HepG2 (cell line): Measurements from ENCODE around the gene RMI2. TPM values are rescaled to one million over a fixed set of nuclear protein-coding genes. Genes with fewer than 3 reads are reported as not detected.
A peak's percentile ranks its signal among the peaks of the same experiment; 100 is the strongest.

Experiments
- ATAC-seq: fragments of 200-7000 bp; cut with Tn5 transposase; 3 replicates; pipeline ENCODE4 v1.9.1; 2020; ENCODE audit warnings: mild to moderate bottlenecking, moderate library complexity
- BruUV-seq: library from RNA; stranded (reverse); fragments of 400-500 nt; replicated peaks from 2 replicates; lab custom pipeline; 2021; lab: Mats Ljungman, UMichigan
- CTCF ChIA-PET: fragments of 300-600 bp; formaldehyde crosslinking; extraction: SDS; loops from one replicate; lab custom pipeline; 2021; ENCODE audit warnings: low total read pairs, inconsistent platforms, low intra/inter-chr PET ratio; lab: Yijun Ruan, JAX
- POLR2A ChIA-PET: fragments of 350-600 bp; sonication (Branson Sonifier 250); formaldehyde crosslinking; loops from one replicate; lab custom pipeline; 2020; ENCODE audit warnings: antibody characterized with exemption, inconsistent platforms; lab: Yijun Ruan, JAX
- DNase-seq: peaks from one replicate; pipeline ENCODE4 v3.0.0-alpha.2; 2015; ENCODE audit warnings: low spot score
- FAIRE-seq: peaks from 3 replicates; lab custom pipeline; 2011; peaks lifted over from hg19 to GRCh38; lab: Jason Lieb, UNC
- H2AFZ ChIP-seq: one replicate; pipeline ENCODE4 v1.6.1; 2011; ENCODE audit warnings: low read length, inconsistent platforms
- H3K27ac ChIP-seq: fragments of 300-600 bp; 3 replicates; pipeline ENCODE4 v1.8.0; 2011; ENCODE audit warnings: mixed run types, mild to moderate bottlenecking, mixed read lengths, low read length, inconsistent platforms; ENCODE audit not compliant: insufficient read depth; ENCODE audit errors: extremely low read length
- H3K27me3 ChIP-seq, 2 experiments: fragments of 200-600 bp in 1 of 2; 2 replicates in 1 of 2; 3 replicates in 1 of 2; pipeline versions ENCODE4 v1.6.0 to v1.8.0; 2011; ENCODE audit warnings: low read length in 2 of 2, mild to moderate bottlenecking in 2 of 2, moderate library complexity in 2 of 2, inconsistent platforms in 1 of 2; ENCODE audit not compliant: insufficient read depth in 2 of 2, control insufficient read depth in 1 of 2
- H3K36me3 ChIP-seq, 2 experiments: fragments of 200-600 bp in 1 of 2; replicated peaks in 1 of 2; 2 replicates in 1 of 2; 3 replicates in 1 of 2; pipeline versions ENCODE4 v1.5.1 to v1.8.0; 2011; ENCODE audit warnings: low read length in 2 of 2, inconsistent platforms in 1 of 2; ENCODE audit not compliant: insufficient read depth in 2 of 2, control insufficient read depth in 1 of 2
- H3K4me1 ChIP-seq: 2 replicates; pipeline ENCODE4 v1.5.1; 2012; ENCODE audit warnings: low read length, inconsistent platforms; ENCODE audit not compliant: insufficient read depth
- H3K4me2 ChIP-seq: 2 replicates; pipeline ENCODE4 v1.6.0; 2011; ENCODE audit warnings: low read depth, low read length, inconsistent platforms
- H3K4me3 ChIP-seq, 3 experiments: fragments of 200-600 bp in 1 of 3; sonication (generic), shearing (Covaris generic) in 1 of 3; replicated peaks in 1 of 3; 2 replicates each; pipeline ENCODE4 v1.5.1; 2011 to 2016; ENCODE audit warnings: low read length in 3 of 3, inconsistent platforms in 2 of 3, low read depth in 2 of 3, mild to moderate bottlenecking in 2 of 3, control low read depth in 1 of 3, mixed read lengths in 1 of 3; ENCODE audit not compliant: insufficient read depth in 1 of 3
- H3K79me2 ChIP-seq: one replicate; pipeline ENCODE4 v1.6.1; 2011; ENCODE audit warnings: low read length, inconsistent platforms; ENCODE audit not compliant: insufficient read depth
- H3K9ac ChIP-seq: 2 replicates; pipeline ENCODE4 v1.6.0; 2011; ENCODE audit warnings: mild to moderate bottlenecking, low read depth, low read length, inconsistent platforms; ENCODE audit not compliant: insufficient read depth
- H3K9me3 ChIP-seq: 2 replicates; pipeline ENCODE4 v1.5.1; 2012; ENCODE audit warnings: mild to moderate bottlenecking, low read length
- H4K20me1 ChIP-seq: 2 replicates; pipeline ENCODE4 v1.6.0; 2011; ENCODE audit warnings: inconsistent platforms, mild to moderate bottlenecking, low read length, moderate library complexity; ENCODE audit not compliant: insufficient read depth
- ATF1 ChIP-seq: IDR thresholded peaks from 2 replicates; pipeline ENCODE4 v1.6.1; 2016; ENCODE audit warnings: mild to moderate bottlenecking, control low read depth
- HBP1 ChIP-seq: IDR thresholded peaks from 2 replicates; pipeline ENCODE4 v1.6.1; 2016; ENCODE audit warnings: low read depth, control low read depth
- NFAT5 ChIP-seq: sonication (generic); formaldehyde crosslinking; IDR thresholded peaks from 2 replicates; pipeline ENCODE4 v1.4.0; 2020; ENCODE audit warnings: missing genetic modification reagents
- NFKBIZ ChIP-seq: IDR thresholded peaks from 2 replicates; pipeline ENCODE4 v1.6.1; 2018; ENCODE audit warnings: missing genetic modification reagents, missing compliant biosample characterization
- SP1 ChIP-seq, 2 experiments: fragments of 450-650 bp in 1 of 2; sonication (generic) in 1 of 2; formaldehyde crosslinking in 1 of 2; IDR thresholded peaks; 2 replicates each; pipeline versions ENCODE4 v1.4.0 to v1.6.1; 2016 to 2020; ENCODE audit warnings: missing genetic modification reagents in 1 of 2
- TBX2 ChIP-seq: sonication (generic); formaldehyde crosslinking; IDR thresholded peaks from 2 replicates; pipeline ENCODE4 v1.5.0; 2020; ENCODE audit warnings: missing genetic modification reagents, mild to moderate bottlenecking, borderline replicate concordance
- THAP7 ChIP-seq: sonication (generic); formaldehyde crosslinking; IDR thresholded peaks from 2 replicates; pipeline ENCODE4 v1.8.1; 2023; ENCODE audit warnings: mild to moderate bottlenecking, missing genetic modification reagents
- ZC3H13 ChIP-seq: sonication (generic); formaldehyde crosslinking; IDR thresholded peaks from 2 replicates; pipeline ENCODE4 v1.8.1; 2023; ENCODE audit warnings: mild to moderate bottlenecking, missing genetic modification reagents, moderate library complexity
- ZNF414 ChIP-seq: sonication (generic); formaldehyde crosslinking; IDR thresholded peaks from 2 replicates; pipeline ENCODE4 v1.5.0; 2020; ENCODE audit warnings: missing genetic modification reagents
- ZNF549 ChIP-seq: sonication (generic); formaldehyde crosslinking; IDR thresholded peaks from 2 replicates; pipeline ENCODE4 v1.5.0; 2020; ENCODE audit warnings: missing genetic modification reagents
- WGBS: methylation state at CpG from one replicate; pipeline ENCODE4 v1.1.6; 2017; ENCODE audit warnings: low lambda C conversion rate; 5-methylcytosine and 5-hydroxymethylcytosine counted together
- in situ Hi-C: cut with HindIII; loops from 2 replicates; pipeline ENCODE4 v1.10.0; 2017; ENCODE audit warnings: low pct_unique_long_range_greater_than_20kb; ENCODE audit not compliant: extremely low pct_ligation_motif_present
- intact Hi-C: fragments of 100-400 bp; cut with micrococcal nuclease; formaldehyde crosslinking; loops from one replicate; pipeline ENCODE4 v1.10.0; 2022; ENCODE audit not compliant: unreplicated experiment
- polyA plus RNA-seq, 8 experiments: library from polyadenylated mRNA; depleted of rRNA in 3 of 8; stranded (reverse) in 7 of 8; unstranded in 1 of 8; fragments of >200 nt; fragmentation: Illumina TruSeq in 4 of 8; extraction: Trizol in 4 of 8; gene quantifications; 2 replicates each; pipeline versions ENCODE4 v1.2.1 to v1.2.3, GENCODE V29; 2011 to 2016; ENCODE audit warnings: low read depth in 4 of 8, missing spikeins in 1 of 8, mixed read lengths in 1 of 8; ENCODE audit not compliant: insufficient read depth in 1 of 8
- total RNA-seq, 5 experiments: library from RNA; depleted of rRNA; stranded (reverse); fragments of >200 nt; fragmentation: Illumina TruSeq; extraction: Trizol; gene quantifications; 2 replicates each; pipeline ENCODE4 v1.2.3, GENCODE V29; 2016; ENCODE audit warnings: low read depth in 1 of 5

RMI2 gene
- total and polyA plus RNA-seq, 2 of the 13 experiments (the other 11 are each of a cell fraction or from before 2014, with no cell fraction given) = 24.5 to 55.7 TPM

GRCh38 chr16:11386054-11386680, 40.9 kb downstream of the RMI2 start (continued):
- TF ChIP-seq ZC3H13 (CRISPR knock-in tag) = 0 out of 2 replicates have a peak, but pooled peaks have one; percentile 19
- TF ChIP-seq ZNF414 (CRISPR knock-in tag) = no peak
- TF ChIP-seq TBX2 = 0 out of 2 replicates have a peak, but pooled peaks have one; percentile 16
- TF ChIP-seq ZNF549 (CRISPR knock-in tag) = no peak
- no peak for TF ChIP-seq ATF1 (CRISPR knock-in tag)

- peak; percentile 74 for DNase-seq
- Histone ChIP-seq H3K9ac (no peak overlapping the region), H4K20me1 (no peaks in the 10 kb centered on the region), H3K79me2 (no peaks in the 10 kb centered on the region), H3K4me2 (peak overlapping the region; percentile 74), H3K36me3 (no peaks in the 10 kb centered on the region), H3K9me3 (no peaks in the 10 kb centered on the region), H2AFZ (no peak overlapping the region), H3K4me1 (peaks cover 45% of the 10 kb centered on the region), H3K27me3 (peaks cover 36 to 85% of the 10 kb centered on the region in 2 experiments), H3K27ac (no peak overlapping the region), H3K4me3 (peak overlapping the region; percentile 4 to 56 (median 15); a peak in 3 of 6 replicates)
- POLR2A ChIA-PET = interaction anchor here (0.8 to 4.1 kb wide), 8 partner anchors 8 to 131 kb away, joined by 3 to 31 read pairs (median 4); partner anchors contain the start of gene SOCS1
- WGBS = 3% methylated on average over 14 of the region's 22 CpGs
- ATAC-seq = peak; percentile 89
- no TSS peak for BruUV-seq
- intact Hi-C loops = no loop called here
- FAIRE-seq = no peak
- in situ Hi-C loops = no loop called here
- CTCF ChIA-PET = no interaction called here
- no peak for TF ChIP-seq NFAT5 (CRISPR knock-in tag)
- no peak for TF ChIP-seq THAP7
- 0 out of 2 replicates have a peak, but pooled peaks have one; percentile 37 for TF ChIP-seq HBP1
- TF ChIP-seq TBX2 = peak; percentile 65; the same call in 1 of the 2 replicates
- no peak for TF ChIP-seq SP1 (IDR thresholded peaks at IDR 0.05)
- no peak for TF ChIP-seq SP1 (CRISPR knock-in tag; IDR thresholded peaks at IDR 0.05)
- 0 out of 2 replicates have a peak, but pooled peaks have one; percentile 12 for TF ChIP-seq NFKBIZ
These were observed 41.7 kb downstream of the RMI2 start for GRCh38 chr16:11386791-11387546.
